Hepatocyte (in vitro differentiated cells): ENCODE results near the gene ANKS6. TPM values are rescaled to one million over a fixed set of nuclear protein-coding genes. Genes with fewer than 3 reads are reported as not detected.

Experiments used
- DNase-seq: peaks from one replicate; pipeline ENCODE4 v3.0.0-alpha.2; 2016; ENCODE audit warnings: low spot score
- H2AFZ ChIP-seq: fragments of 200-600 bp; sonication (generic); 2 replicates; pipeline ENCODE4 v1.6.0; 2016; ENCODE audit warnings: antibody characterized with exemption, mild to moderate bottlenecking
- H3K27ac ChIP-seq: fragments of 200-600 bp; sonication (generic); 2 replicates; pipeline ENCODE4 v1.5.1; 2016; ENCODE audit warnings: mild to moderate bottlenecking
- H3K27me3 ChIP-seq: fragments of 200-600 bp; sonication (generic); 2 replicates; pipeline ENCODE4 v1.6.1; 2016
- H3K36me3 ChIP-seq: fragments of 200-600 bp; sonication (generic); replicated peaks from 2 replicates; pipeline ENCODE4 v1.5.1; 2016; ENCODE audit warnings: low read depth; ENCODE audit not compliant: insufficient read depth
- H3K4me1 ChIP-seq: fragments of 200-600 bp; sonication (generic); 2 replicates; pipeline ENCODE4 v1.5.1; 2016; ENCODE audit warnings: mild to moderate bottlenecking, moderate library complexity; ENCODE audit not compliant: insufficient read depth
- H3K4me2 ChIP-seq: fragments of 200-600 bp; sonication (generic); 2 replicates; pipeline ENCODE4 v1.6.0; 2016
- H3K4me3 ChIP-seq: fragments of 200-600 bp; sonication (generic); 2 replicates; pipeline ENCODE4 v1.5.1; 2016; ENCODE audit warnings: mild to moderate bottlenecking
- H3K79me2 ChIP-seq: fragments of 200-600 bp; sonication (generic); 2 replicates; pipeline ENCODE4 v1.6.0; 2017; ENCODE audit warnings: mild to moderate bottlenecking
- H3K9me2 ChIP-seq: fragments of 200-600 bp; sonication (generic); replicated peaks from 2 replicates; pipeline ENCODE4 v1.6.0; 2017; ENCODE audit warnings: mild to moderate bottlenecking; ENCODE audit not compliant: insufficient read depth
- H3K9me3 ChIP-seq: fragments of 200-600 bp; sonication (generic); 2 replicates; pipeline ENCODE4 v1.5.1; 2016; ENCODE audit warnings: low read depth, mild to moderate bottlenecking
- H4K20me1 ChIP-seq: fragments of 200-600 bp; sonication (generic); 2 replicates; pipeline ENCODE4 v1.6.0; 2016; ENCODE audit warnings: mild to moderate bottlenecking; ENCODE audit not compliant: insufficient read depth, poor library complexity, severe bottlenecking
- CTCF ChIP-seq: fragments of 200-600 bp; sonication (generic); IDR thresholded peaks from 2 replicates; pipeline ENCODE4 v1.5.1; 2016; ENCODE audit warnings: antibody characterized with exemption, mild to moderate bottlenecking; ENCODE audit not compliant: poor library complexity
- EZH2 ChIP-seq: fragments of 200-600 bp; sonication (generic); IDR thresholded peaks from 2 replicates; pipeline ENCODE4 v1.6.1; 2016; ENCODE audit warnings: antibody characterized with exemption, mild to moderate bottlenecking, borderline replicate concordance
- EZH2phosphoT487 ChIP-seq: fragments of 200-600 bp; sonication (generic); IDR thresholded peaks from one replicate; pipeline ENCODE4 v1.6.1; 2018; ENCODE audit warnings: antibody characterized with exemption, mild to moderate bottlenecking, low read depth, moderate library complexity; ENCODE audit not compliant: unreplicated experiment, severe bottlenecking
- WGBS: methylation state at CpG from one replicate; pipeline ENCODE4 v1.1.6; 2016; ENCODE audit warnings: low lambda C conversion rate; ENCODE audit errors: missing lambda C conversion rate; 5-methylcytosine and 5-hydroxymethylcytosine counted together
- polyA plus RNA-seq: library from polyadenylated mRNA; unstranded; fragments of >200 nt; fragmentation: Nextera tagmentation; extraction: Ambion mirVana; gene quantifications from 2 replicates; pipeline ENCODE4 v1.2.1, GENCODE V29; 2016
- total RNA-seq: library from RNA; depleted of rRNA; stranded (reverse); fragments of >200 nt; gene quantifications from 2 replicates; pipeline ENCODE4 v1.2.3, GENCODE V29; 2014

The ANKS6 gene
- total and polyA plus RNA-seq, 2 experiments from 2014 or later: 21.3 to 22.9 TPM

- Histone ChIP-seq H3K9me3 (no peaks in the 10 kb centered on the region), H3K4me2 (no peak overlapping the region), H3K4me3 (no peak overlapping the region), H3K9me2 (no peaks in the 10 kb centered on the region), H3K36me3 (peaks cover 3% of the 10 kb centered on the region), H3K27me3 (no peaks in the 10 kb centered on the region), H3K79me2 (peaks cover 20% of the 10 kb centered on the region), H3K4me1 (peaks cover 21% of the 10 kb centered on the region), H3K27ac (peak overlapping the region; percentile 69), H2AFZ (no peak overlapping the region), H4K20me1 (no peaks in the 10 kb centered on the region)
- no peak for TF ChIP-seq EZH2
- no peak for TF ChIP-seq EZH2phosphoT487
- no peak for TF ChIP-seq CTCF
- WGBS: 89% methylated on average over 4 of the region's 4 CpGs
- DNase-seq: no peak
These were observed 9.4 kb downstream of the ANKS6 start for GRCh38 chr9:98786750-98787510.

GRCh38 chr9:98784831-98785806 lies 11.2 kb downstream of the ANKS6 start:
- no peaks in the 10 kb centered on the region for H3K9me2 ChIP-seq
- no peaks in the 10 kb centered on the region for H3K27me3 ChIP-seq
- no peak overlapping the region for H2AFZ ChIP-seq
- WGBS: 81% methylated on average over 11 of the region's 11 CpGs
- no peak overlapping the region for H3K4me2 ChIP-seq
- no peaks in the 10 kb centered on the region for H4K20me1 ChIP-seq
- H3K27ac ChIP-seq: no peak overlapping the region
- no peak for DNase-seq
- peaks cover 3% of the 10 kb centered on the region for H3K36me3 ChIP-seq
- H3K9me3 ChIP-seq: no peaks in the 10 kb centered on the region
- H3K79me2 ChIP-seq: peaks cover 9% of the 10 kb centered on the region
- no peak overlapping the region for H3K4me3 ChIP-seq
- TF ChIP-seq CTCF (no peak), EZH2 (no peak), EZH2phosphoT487 (no peak)
- H3K4me1 ChIP-seq: peaks cover 21% of the 10 kb centered on the region

GRCh38 chr9:98783518-98784226 lies 12.7 kb downstream of the ANKS6 start:
- no peak overlapping the region for H3K4me3 ChIP-seq
- no peaks in the 10 kb centered on the region for H3K9me3 ChIP-seq
- no peaks in the 10 kb centered on the region for H3K27me3 ChIP-seq
- no peaks in the 10 kb centered on the region for H3K36me3 ChIP-seq
- no peaks in the 10 kb centered on the region for H3K9me2 ChIP-seq
- peaks cover 29% of the 10 kb centered on the region for H3K4me1 ChIP-seq
- no peak for DNase-seq
- no peak overlapping the region for H3K4me2 ChIP-seq
- 95% methylated on average over 16 of the region's 16 CpGs for WGBS
- no peaks in the 10 kb centered on the region for H4K20me1 ChIP-seq
- no peak overlapping the region for H2AFZ ChIP-seq
- TF ChIP-seq CTCF (no peak), EZH2 (no peak), EZH2phosphoT487 (no peak)
- peak overlapping the region; percentile 94 for H3K27ac ChIP-seq
- peaks cover 9% of the 10 kb centered on the region for H3K79me2 ChIP-seq
